ENCODE results near the gene SOAT2.
"Not testable (repeated sequence)": the region's sequence is repeated elsewhere in the genome, so short reads cannot be mapped to it uniquely, and the experiment has no call there.

Gene SOAT2

GRCh38 chr12:53101931-53102781, 1.1 kb upstream of the SOAT2 start:
- no peak for DNase-seq (ENCODE audit: low spot score)

- DNase-seq (ENCODE audit: low spot score), result no peak
These were observed 597 bp downstream of the SOAT2 start for GRCh38 chr12:53103860-53104305.

GRCh38 chr12:53105256-53105655, 2.0 kb downstream of the SOAT2 start:
- no peak for DNase-seq (ENCODE audit: low spot score)

- DNase-seq (ENCODE audit: low spot score), result no peak
These were observed 2.6 kb downstream of the SOAT2 start for GRCh38 chr12:53105712-53106439.

DNA sequence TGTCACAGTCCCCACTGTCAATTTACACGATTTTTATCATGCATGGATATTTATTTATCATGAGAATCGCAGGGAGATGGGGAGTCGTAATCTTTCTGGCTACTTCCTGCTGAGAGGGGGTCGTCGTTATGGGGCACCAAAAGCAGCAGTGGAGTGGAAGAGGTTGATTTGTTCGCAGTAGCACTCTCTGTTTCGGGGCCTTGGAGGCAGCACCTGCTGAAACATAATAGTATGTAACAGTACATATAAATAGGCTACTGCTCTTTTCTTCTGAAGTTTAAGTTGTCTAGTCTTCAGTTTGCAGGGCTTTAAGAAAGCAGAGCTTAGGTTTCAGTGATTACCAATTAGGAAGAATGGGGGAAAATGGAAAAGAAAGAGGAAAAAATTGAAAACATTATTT, 3.8 kb downstream of the SOAT2 start:
- DNase-seq (ENCODE audit: low spot score), result no peak

DNA sequence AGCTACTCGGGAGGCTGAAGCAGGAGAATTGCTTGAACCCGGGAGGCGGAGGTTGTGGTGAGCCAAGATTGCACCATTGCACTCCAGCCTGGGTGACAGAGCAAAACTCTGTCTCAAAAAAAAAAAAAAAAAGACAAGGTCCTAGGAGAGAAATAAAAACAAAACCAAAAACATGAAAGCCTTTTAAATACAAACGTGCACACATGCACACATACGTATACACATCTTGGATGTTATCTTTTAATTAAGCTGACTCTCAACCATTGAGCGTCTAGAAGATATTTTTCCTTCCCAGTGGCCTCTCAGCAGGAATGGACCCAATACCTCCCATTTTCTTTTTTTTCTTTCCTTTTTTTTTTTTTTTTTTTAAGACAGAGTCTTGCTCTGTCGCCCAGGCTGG, 9.1 kb downstream of the SOAT2 start:
- DNase-seq (ENCODE audit: low spot score), result not testable (repeated sequence)

DNA sequence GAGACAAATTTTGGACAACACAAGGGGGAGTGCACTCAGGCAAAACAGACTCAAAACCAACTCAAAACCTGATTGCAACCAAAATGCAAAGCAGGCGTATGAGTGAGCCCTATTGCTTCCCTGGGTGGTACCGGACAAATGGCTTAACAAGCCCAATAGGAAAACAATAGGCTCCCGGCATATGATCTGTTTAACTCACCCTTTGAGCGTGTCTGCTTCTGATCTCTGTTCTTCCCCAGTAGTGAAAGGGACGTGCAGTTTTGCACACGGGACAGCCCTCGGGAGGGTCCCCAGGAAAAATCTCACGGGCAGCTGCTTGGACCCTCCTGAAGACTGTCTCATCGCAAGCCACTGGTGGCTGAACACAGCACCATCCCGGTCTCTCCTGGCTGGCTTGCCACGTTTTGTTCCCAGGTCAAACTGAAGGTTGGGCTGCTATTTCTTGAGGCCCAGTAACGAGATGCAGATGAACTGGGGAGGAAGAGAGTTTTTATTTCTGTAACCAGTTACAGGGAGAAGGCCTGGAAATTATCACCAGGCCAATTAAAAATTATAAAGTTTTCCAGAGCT, 9.9 kb downstream of the SOAT2 start:
- no peak for DNase-seq (ENCODE audit: low spot score)

DNA sequence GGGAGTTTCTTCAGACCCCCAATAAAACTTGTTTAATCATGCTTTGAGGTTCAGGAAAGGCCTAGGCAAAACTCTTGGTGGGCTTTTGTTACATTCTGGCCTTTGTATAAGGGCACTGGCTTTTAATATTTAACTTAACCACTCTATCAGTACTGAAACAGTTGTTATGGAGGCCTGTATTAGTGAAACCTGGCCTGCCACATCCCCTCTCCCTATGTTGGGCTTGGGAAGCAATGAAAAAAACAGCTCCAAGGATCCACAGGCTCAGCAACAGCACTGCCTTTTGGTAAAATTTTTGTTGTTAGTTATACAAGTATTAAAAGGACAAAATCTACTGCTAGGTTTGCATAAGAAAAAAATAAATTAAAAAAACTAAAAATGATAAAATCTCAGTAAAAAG, 10.7 kb downstream of the SOAT2 start:
- DNase-seq (ENCODE audit: low spot score), result no peak

DNA sequence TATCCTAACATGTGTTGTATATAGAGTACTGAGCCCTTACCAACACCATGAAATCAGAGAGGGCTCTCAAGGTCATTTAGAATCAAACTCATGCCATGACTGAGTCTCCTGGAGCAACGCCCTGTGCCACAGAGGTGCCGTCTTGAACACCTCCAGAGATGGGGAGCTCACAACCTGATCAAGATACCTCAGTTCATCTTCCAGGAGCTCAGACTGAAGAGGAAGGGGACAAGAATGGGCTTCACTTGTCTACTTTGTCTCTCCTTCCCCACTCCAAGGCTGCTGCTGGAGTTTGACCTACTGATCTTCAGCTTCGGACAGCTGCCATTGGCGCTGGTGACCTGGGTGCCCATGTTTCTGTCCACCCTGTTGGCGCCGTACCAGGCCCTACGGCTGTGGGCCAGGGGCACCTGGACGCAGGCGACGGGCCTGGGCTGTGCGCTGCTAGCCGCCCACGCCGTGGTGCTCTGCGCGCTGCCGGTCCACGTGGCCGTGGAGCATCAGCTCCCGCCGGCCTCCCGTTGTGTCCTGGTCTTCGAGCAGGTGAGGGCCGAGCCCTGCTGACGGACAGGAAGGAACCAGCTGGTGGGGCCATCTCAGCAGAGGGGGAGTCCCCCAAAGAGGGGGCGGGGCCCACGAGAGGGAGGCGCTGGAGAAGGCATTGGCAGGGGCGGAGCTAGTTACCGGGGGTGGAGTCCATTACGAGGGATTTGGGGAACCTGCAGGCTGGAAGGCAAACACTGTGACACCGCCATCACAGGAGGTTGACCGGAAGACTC, 12.0 kb downstream of the SOAT2 start:
- DNase-seq (ENCODE audit: low spot score), result no peak

DNA sequence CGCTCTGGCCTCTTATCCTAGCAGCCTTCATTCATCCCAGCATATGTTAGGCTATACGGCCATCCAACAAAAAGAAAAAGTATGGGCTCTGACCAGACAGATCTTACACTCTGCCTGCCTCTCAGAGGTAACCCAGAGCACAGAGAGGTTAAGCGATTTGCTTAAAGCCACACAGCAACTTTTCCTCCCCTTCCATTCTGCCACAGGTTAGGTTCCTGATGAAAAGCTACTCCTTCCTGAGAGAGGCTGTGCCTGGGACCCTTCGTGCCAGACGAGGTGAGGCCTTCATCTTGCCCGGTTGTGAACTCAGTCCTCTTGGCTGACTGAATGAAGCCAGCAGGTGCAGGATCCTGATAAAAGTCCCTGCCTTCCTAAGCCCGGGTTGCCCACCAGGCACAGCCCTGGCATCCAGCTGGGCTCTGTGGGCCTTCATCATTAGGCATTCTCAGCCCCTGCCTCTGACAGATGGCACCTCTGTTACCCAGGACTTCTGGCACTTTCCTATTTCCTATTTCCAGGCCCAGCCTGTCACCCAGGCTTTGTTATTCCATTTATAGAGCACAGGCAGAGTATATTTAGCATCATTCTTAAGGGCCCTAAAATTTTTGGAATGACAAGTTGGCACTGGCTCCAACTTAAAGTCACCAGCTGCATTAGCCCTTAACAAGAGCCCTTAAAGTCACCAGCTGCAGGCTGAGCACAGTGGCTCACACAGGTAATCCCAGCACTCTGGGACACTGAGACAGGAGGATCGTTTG, 12.8 kb downstream of the SOAT2 start:
- no peak for DNase-seq (ENCODE audit: low spot score)

DNA sequence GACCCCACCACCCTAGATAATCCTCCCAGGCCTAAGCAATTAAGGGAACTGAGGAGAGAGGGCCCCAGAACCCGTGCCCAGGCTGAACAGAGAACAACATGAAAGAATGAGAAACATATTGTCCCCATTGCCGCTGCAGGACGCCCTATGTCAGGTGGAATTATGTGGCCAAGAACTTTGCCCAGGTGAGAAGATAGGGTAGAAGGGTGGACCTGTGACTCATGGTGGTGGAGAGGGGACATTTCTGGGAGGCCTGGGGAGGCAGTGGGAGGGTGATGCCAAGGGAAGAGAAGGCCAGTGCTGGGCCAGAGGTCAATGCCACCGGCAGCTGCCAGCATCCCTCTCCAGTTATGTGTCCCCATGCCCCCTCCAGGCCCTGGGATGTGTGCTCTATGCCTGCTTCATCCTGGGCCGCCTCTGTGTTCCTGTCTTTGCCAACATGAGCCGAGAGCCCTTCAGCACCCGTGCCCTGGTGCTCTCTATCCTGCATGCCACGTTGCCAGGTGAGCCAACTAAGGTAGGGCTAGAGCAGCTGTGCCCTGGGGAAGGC, 15.5 kb downstream of the SOAT2 start:
- DNase-seq (ENCODE audit: low spot score), result no peak

DNA sequence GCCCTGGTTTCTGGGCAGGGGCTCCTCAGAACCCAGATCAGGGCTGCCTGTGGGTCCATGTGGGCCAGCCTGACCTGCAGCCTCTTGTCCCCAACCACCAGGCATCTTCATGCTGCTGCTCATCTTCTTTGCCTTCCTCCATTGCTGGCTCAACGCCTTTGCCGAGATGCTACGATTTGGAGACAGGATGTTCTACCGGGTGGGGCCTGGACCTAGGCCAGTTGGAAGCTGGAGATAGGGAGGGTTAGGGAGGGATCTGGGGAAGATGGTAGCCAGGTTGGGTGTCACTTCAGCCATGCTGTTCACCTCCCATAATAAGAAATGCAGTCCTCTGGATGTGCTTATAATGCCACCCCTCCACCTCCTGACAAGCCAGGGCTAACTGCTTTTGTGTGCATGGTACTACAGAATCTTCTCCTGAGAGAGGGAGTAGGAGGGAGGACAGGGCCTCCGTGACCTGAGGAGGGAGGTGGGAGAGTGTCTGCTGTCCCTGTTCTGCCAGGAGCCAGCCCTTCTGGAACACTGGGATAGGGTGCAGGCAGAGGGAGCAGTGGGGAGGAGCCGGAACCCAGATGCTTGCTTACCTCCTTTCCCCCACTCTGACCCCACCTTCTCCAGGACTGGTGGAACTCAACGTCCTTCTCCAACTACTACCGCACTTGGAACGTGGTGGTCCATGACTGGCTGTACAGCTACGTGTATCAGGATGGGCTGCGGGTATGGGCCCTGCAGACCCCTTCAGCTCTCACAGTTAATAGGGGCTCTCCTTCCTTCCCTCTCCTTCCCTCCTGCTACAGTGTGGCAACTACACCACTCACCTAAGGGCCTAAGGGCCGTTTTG, 17.6 kb downstream of the SOAT2 start:
- DNase-seq (ENCODE audit: low spot score), result no peak

DNA sequence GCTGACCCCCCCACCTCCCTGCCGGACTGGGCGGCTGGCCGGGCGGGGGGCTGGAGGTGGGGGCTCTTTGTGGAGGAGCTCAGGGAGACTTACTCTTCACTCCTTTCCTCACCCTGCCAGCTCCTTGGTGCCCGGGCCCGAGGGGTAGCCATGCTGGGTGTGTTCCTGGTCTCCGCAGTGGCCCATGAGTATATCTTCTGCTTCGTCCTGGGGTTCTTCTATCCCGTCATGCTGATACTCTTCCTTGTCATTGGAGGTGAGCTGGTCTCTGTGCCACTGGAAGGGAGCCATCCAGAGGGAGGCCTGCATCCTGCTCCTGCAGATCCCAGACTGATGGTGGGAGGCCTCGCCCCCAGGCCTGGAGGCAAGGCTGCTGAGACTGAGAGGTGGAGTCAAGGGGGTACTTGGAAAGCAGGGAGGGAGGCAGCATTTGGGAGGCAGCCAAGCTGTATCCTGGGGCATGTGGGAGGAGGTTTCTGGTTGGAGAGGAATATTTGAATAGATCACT, 19.7 kb downstream of the SOAT2 start:
- no peak for DNase-seq (ENCODE audit: low spot score)

DNA sequence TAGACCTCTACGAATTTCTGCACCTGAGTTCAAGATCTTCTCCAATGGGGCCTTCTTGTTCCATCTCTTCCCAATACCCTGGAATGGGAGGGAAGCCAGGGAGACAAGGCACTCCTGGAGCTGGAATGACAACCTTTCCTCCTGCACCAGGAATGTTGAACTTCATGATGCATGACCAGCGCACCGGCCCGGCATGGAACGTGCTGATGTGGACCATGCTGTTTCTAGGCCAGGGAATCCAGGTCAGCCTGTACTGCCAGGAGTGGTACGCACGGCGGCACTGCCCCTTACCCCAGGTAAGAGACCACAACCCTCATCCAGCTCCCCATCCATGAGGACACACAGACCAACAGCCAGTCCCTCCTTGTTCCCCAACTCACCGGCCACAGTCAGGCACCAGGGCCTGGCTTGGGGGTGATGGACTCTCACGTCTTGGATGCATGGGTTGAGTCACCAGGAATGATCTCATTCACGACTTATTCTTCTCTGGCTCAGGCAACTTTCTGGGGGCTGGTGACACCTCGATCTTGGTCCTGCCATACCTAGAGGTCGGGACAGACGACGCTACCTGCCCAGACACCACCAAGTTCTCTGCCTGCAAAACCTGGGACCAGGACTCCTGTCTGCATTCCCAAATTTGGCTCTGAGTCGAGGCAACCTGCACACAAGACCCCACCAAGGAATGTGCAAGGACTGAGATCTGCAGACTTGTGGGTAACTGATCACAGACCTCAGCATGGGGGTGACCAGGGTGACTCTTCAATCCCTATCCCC, 20.5 kb downstream of the SOAT2 start:
- no peak for DNase-seq (ENCODE audit: low spot score)

- DNase-seq (ENCODE audit: low spot score), result no peak
These were observed 21.1 kb downstream of the SOAT2 start for GRCh38 chr12:53124352-53124723.

DNA sequence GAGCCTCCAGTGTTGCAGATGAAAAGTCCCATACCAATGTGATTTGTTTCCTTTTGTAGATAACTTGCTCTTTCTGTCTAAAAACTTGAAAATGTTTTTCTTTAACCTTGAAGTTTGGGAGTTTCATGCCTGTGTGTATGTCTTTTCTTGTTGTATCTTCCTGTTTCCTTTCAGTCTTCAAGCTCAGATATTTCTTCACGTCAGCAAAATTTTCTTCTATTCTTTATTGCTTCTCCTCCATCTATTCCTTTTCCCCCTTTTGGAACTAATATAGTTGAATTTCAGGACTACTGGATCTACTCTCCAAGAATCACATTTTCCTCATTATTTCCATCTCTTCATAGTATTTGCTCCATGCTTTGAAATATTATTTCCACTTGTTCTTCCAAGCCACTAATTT, 23.9 kb downstream of the SOAT2 start:
- no peak for DNase-seq (ENCODE audit: low spot score)

- no peak for DNase-seq (ENCODE audit: low spot score)
These were observed 25.7 kb downstream of the SOAT2 start for GRCh38 chr12:53128780-53129569.

DNA sequence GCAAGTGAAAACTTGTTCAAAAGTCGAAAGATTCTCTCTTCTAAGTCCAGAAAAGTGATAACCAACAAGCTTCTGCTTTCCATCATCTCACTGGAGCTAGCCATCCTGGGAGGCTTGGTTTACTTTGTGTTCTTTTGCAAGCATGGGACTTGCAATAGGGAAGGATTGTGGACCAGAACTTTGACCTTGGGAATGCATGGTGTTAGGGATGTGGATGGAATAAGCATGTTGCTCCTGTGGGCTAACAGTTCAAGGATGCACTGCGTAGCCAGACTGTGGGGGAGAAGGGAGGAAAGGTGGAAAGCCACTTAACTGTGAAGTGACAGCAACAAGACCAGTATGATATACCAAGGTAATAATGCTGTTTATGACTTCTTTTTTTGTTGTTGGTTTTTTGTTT, 28.6 kb downstream of the SOAT2 start:
- DNase-seq (ENCODE audit: low spot score), result no peak

DNA sequence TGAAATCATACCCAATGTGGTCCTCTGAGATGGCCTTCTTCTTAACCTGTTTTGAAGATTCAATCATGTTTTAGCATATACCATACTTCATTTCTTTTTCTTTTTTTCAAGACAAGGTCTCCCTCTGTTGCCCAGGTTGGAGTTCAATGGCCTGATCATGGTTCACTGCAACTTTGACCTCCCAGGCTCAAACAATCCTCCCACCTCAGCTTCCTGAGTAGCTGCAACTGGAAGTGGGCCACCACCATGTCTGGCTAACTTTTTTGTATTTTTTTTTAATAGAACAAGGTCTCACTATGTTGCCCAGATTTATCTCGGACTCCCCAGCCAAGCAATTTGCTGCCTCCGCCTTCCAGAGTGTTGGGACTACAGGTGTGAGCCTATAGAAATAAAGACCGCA, 30.4 kb downstream of the SOAT2 start:
- DNase-seq (ENCODE audit: low spot score), result no peak
